GM12872 (cell line): Measurements from ENCODE around the gene PRKG2.

Experiments
- TF ChIP-seq, protein P1 (sequence below): IDR thresholded peaks from 3 replicates; pipeline ENCODE4 v1.5.1; 2011; ENCODE audit warnings: low read depth, mild to moderate bottlenecking, low read length, moderate library complexity; ENCODE audit not compliant: insufficient read depth

Gene PRKG2

DNA sequence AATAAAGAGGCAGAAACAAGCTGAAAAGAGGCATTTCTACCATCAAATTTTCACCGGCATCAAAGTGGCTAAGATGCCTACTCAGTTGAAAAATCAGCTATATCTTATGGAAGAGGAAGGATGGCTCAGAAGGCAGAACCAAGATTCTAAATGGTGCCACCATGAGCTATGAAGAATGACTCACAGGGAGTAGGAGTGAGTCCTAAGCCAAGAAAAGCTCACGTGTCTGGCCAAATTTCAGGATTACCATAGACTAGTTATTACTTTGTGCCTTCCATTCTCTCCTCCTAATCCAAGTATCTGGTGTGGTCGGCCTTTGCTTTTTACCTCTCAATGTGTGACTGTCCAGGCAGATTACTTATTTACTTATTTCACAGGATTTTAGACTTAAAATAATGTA, 129.7 kb downstream of the PRKG2 start:
- TF ChIP-seq, protein P1, sequence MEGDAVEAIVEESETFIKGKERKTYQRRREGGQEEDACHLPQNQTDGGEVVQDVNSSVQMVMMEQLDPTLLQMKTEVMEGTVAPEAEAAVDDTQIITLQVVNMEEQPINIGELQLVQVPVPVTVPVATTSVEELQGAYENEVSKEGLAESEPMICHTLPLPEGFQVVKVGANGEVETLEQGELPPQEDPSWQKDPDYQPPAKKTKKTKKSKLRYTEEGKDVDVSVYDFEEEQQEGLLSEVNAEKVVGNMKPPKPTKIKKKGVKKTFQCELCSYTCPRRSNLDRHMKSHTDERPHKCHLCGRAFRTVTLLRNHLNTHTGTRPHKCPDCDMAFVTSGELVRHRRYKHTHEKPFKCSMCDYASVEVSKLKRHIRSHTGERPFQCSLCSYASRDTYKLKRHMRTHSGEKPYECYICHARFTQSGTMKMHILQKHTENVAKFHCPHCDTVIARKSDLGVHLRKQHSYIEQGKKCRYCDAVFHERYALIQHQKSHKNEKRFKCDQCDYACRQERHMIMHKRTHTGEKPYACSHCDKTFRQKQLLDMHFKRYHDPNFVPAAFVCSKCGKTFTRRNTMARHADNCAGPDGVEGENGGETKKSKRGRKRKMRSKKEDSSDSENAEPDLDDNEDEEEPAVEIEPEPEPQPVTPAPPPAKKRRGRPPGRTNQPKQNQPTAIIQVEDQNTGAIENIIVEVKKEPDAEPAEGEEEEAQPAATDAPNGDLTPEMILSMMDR: no peak

DNA sequence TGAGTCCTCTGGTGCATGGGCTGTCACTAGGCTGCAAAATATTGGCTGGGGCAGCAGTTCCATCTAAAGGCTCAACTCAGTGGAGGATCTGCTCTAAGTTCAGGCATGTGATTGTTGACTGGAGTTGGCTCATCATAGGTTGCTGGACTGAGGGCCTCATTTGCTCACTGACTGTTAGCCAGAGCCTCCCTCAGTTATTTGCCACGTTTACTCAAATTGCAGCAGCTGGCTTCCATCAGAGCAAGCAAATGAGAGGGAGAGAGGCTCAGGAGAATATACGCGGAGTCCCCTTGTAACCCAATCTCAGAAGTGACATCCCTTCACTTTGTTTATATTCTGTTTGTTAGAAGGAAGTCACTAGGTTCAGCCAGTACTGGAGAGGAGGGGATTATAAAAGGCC, 130.4 kb downstream of the PRKG2 start:
- TF ChIP-seq, protein P1: no peak

DNA sequence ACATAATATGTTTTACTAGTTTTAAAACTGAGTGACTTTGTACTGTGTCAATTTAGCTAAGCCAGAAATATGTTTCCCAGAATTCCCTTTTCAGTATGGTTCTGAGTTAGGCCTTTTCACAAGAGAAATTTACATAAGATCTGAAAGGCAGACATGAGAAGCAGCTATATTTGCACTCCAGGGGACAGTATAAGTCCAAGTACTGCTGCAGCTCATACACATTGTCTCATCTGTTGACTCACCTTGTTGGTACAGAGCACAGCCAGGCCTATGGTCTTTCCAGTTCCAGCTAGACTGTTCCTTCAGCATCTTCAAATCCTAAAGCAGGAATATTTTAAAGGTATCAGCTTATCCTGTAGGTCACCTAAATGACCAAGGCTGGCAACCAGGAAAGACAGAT, 131.0 kb downstream of the PRKG2 start:
- TF ChIP-seq, protein P1: no peak

DNA sequence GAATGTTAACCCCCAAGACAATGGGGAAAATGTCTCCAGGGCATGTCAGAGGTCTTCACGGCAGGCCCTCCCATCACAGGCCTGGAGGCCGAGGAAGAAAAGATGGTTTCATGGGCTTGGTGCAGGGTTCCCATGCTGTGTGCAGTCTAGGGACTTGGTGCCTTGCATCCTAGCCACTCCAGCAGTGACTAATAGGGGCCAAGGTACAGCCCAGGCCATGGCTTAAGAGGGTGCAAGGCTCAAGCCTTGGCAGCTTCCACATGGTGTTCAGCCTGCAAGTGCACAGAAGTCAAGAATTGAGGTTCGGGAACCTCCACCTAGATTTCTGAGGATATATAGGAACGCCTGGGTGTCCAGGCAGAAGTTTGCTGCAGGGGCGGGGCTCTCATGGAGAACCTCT, 133.9 kb downstream of the PRKG2 start:
- TF ChIP-seq, protein P1: no peak

DNA sequence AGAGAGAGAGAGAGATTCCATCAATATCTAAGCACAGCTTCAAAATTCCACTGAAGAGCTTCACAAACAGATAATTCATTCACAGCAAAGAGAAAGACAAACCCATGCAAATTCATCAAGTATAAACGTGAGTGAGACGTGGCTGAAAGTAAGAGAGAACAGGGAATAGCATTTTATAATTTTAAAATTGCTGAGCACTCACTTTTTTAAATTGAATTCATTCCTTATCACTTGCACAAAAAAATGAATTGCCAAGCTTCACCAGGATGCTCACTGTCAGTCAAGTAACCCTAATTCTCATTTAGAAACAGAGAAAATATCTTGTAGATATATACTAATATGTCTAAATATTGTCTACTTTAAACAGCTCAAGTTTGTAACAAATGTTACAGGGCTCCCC, 144.0 kb downstream of the PRKG2 start:
- TF ChIP-seq, protein P1: no peak

DNA sequence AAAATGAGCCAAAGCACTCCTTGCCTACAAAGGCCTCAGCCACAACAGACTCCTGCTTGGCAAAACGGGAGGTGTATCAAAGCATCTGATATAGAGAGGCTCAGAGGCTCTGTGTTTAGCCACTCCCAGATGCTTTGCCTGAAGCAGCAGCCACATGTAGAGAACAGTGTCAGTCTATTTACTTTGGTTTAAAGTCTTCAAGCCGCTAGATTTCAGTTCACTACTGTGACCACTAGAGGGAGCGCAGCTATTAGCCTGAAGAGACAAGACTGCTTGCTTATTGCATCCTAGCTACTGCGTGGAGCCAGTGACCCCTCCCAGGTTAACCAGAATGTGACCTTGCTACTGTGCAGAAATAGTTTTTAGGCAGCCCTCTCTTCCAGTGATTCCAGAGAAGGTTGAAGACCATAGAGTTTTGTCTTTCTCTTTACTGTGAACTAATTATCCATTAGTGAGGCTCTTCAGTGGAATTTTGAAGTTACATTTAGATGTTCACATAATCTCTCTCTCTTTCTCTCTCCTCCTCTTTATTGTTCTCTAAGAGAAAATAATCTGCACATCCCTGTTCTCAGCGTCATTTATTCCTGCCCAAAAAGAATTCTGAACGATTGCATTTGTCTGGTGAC, 145.2 kb downstream of the PRKG2 start:
- TF ChIP-seq, protein P1: peak; percentile 98

DNA sequence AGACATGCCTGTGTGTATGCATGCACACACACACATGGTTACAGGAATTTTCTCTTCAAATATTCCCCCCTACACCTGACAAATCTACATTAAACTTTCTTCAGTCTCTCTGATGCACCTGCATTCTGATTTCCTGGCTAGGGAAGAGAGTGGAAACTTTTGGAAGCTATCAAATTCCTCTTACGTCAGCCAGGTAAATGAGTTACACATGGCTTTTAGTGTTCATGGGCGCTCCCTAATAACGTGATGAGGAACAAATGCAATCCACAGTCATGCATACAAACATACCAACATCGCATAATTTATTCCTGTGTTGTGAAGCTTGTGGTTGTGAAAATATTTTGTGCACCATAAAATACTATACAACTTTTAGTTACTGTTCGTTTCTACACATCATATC, 149.6 kb downstream of the PRKG2 start:
- TF ChIP-seq, protein P1: no peak
